Measurements from ENCODE around the gene GRWD1.

GRCh38 chr19:48413879-48414587, 31.8 kb upstream of the GRWD1 start:
- TF ChIP-seq CTCF (IDR thresholded peaks at IDR 0.05) = no peak
- no peak for TF ChIP-seq POLR2A (IDR thresholded peaks at IDR 0.05)
